Fibroblast of skin of left biceps (primary cell): ENCODE results near the gene PTPRU.

Source experiments
- DNase-seq, 2 experiments: peaks; one replicate each; pipeline ENCODE4 v3.0.0-alpha.2; 2013; ENCODE audit warnings: low read depth in 2 of 2

Gene PTPRU

GRCh38 chr1:29267321-29268070 is 31.2 kb downstream of the PTPRU start:
- DNase-seq = no peak

- DNase-seq = no peak
Measured at GRCh38 chr1:29269382-29269781, 33.1 kb downstream of the PTPRU start.

- no peak for DNase-seq
Measured at GRCh38 chr1:29270929-29271521, 34.7 kb downstream of the PTPRU start.

- DNase-seq = peak; percentile 62
Measured at GRCh38 chr1:29271724-29272123, 35.4 kb downstream of the PTPRU start.

- DNase-seq = no peak
Measured at GRCh38 chr1:29272147-29272907, 36.0 kb downstream of the PTPRU start.

- no peak for DNase-seq
Measured at GRCh38 chr1:29275435-29275834, 39.1 kb downstream of the PTPRU start.

GRCh38 chr1:29278124-29278523 is 41.8 kb downstream of the PTPRU start:
- DNase-seq = no peak

GRCh38 chr1:29279406-29279805 is 43.1 kb downstream of the PTPRU start:
- DNase-seq = no peak

- DNase-seq = no peak
Measured at GRCh38 chr1:29279951-29280391, 43.6 kb downstream of the PTPRU start.

GRCh38 chr1:29280409-29281131 is 44.2 kb downstream of the PTPRU start:
- no peak for DNase-seq

- no peak for DNase-seq
Measured at GRCh38 chr1:29281571-29281970, 45.2 kb downstream of the PTPRU start.

GRCh38 chr1:29282135-29282923 is 46.0 kb downstream of the PTPRU start:
- DNase-seq = no peak

- peak; percentile 23 to 37 for DNase-seq
Measured at GRCh38 chr1:29282924-29283803, 46.8 kb downstream of the PTPRU start.

- no peak for DNase-seq
Measured at GRCh38 chr1:29283804-29284195, 47.5 kb downstream of the PTPRU start.

- DNase-seq = no peak
Measured at GRCh38 chr1:29284286-29284960, 48.1 kb downstream of the PTPRU start.

GRCh38 chr1:29284961-29285560 is 48.7 kb downstream of the PTPRU start:
- no peak for DNase-seq

GRCh38 chr1:29285771-29286170 is 49.4 kb downstream of the PTPRU start:
- DNase-seq = no peak

GRCh38 chr1:29286194-29286767 is 50.0 kb downstream of the PTPRU start:
- DNase-seq = no peak

- no peak for DNase-seq
Measured at GRCh38 chr1:29289493-29289892, 53.2 kb downstream of the PTPRU start.
